HG03439 (cell line): Measurements from ENCODE around the gene RTN4RL2.
"Not testable (repeated sequence)": the region's sequence is repeated elsewhere in the genome, so short reads cannot be mapped to it uniquely, and the experiment has no call there.

Source experiments
- ATAC-seq: cut with Tn5 transposase; IDR thresholded peaks from one replicate; pipeline ENCODE4 v1.9.1; 2021; ENCODE audit warnings: mild to moderate bottlenecking, moderate library complexity; ENCODE audit not compliant: unreplicated experiment

Gene RTN4RL2

DNA sequence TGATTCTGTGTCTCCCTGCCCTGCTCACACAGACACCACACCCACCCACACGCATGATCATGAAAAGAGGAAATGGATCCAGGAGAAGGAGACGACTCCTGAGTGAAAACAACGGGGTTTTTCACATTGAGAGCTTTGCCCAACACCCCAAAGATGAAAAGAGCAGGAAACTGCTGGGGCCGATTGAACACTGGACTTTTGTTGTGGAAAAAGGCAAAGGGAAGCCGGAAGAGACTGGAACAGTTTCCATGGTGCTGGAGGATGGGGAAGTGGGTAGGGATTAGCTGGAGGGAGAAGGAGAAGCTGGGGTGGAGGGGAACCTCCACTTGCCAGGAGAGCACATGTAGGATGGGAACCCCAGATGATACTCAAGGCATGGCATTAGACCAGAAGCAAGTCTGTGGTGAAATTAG is 28.2 kb upstream of the RTN4RL2 start:
- no peak for ATAC-seq

DNA sequence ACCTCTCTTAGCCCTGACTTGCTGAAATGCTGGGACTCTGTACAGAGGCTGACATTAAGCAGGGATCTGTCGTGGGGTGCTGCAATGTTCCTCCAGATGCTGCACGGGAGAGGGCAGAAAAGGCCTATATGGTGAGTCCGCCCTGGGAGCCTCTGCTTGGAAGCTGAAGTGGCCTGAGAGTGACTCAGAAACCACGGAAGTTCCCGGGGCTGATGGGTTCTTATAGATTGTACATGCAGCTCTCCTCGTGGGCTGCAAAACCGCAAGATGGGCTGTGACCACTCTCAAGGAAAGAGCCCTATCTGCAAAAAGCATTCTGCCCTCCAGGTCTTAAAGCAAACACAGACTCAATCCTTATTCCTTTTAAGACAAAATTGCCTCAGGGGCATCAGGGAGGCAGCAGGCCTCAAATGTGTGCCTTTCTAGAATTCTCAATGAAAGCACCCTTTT is 27.6 kb upstream of the RTN4RL2 start:
- no peak for ATAC-seq

DNA sequence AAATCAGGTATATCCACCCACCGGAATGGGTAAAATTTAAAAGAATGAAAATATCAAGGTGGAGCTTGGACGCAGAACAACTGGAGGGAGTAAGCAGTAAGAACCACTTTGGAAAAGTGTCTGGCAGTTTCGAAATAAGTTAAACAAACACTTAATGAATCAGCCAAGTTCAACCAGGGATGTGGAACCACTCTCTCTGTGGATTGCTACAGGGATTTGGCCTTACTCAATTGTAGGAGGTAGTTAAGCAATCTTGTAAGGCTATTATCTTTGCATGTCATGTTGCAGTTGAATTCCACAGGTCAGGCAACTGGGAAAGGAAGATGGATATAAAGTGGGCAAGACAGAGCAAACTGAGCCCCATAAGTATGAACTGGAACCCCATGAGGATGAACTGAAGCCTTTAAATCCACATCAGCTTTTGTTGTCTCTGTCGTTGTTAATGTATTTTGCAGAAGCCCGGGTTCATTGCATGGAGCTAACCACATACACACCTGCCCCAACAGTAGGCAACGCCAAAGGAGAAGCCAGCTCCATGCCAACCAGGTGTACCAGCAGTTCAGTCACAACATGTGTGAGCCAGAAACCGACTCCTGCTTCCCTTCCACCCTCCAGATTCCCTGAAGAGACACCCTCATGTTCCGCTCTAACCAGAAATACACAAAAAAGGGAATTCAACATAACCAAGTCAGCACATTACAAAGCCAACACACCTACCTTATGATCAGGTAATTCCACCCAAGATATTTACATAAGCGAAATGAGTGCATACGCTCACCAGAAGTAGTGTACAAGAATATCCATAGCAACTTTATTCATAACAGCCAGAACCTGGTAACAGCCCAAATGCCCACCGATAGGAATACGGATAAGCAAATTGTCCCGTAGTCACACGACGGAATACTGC is 25.4 kb upstream of the RTN4RL2 start:
- ATAC-seq = no peak

GRCh38 chr11:57436031-57436430 is 24.3 kb upstream of the RTN4RL2 start:
- ATAC-seq = no peak

GRCh38 chr11:57438345-57439285 is 21.7 kb upstream of the RTN4RL2 start:
- no peak for ATAC-seq

DNA sequence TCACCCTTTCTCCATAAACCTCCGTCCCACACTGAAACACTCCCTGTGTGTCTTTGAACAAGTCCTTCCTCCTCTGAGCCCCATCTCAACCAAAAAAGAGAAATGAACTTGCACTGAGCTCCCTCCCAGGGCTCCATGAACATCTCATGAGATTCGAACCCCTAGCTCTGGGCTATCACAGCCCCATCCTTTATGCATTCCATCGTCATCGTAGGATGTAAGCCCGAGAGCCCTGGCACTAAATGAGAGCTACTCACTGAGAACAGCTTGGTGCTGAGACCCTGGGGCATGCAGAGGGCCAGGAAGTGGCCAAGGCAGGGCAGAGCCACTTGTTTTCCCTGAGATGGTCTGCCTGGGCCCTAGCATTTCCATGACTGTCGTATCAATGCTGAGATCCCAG is 20.5 kb upstream of the RTN4RL2 start:
- no peak for ATAC-seq

GRCh38 chr11:57440744-57441414 is 19.4 kb upstream of the RTN4RL2 start:
- no peak for ATAC-seq

DNA sequence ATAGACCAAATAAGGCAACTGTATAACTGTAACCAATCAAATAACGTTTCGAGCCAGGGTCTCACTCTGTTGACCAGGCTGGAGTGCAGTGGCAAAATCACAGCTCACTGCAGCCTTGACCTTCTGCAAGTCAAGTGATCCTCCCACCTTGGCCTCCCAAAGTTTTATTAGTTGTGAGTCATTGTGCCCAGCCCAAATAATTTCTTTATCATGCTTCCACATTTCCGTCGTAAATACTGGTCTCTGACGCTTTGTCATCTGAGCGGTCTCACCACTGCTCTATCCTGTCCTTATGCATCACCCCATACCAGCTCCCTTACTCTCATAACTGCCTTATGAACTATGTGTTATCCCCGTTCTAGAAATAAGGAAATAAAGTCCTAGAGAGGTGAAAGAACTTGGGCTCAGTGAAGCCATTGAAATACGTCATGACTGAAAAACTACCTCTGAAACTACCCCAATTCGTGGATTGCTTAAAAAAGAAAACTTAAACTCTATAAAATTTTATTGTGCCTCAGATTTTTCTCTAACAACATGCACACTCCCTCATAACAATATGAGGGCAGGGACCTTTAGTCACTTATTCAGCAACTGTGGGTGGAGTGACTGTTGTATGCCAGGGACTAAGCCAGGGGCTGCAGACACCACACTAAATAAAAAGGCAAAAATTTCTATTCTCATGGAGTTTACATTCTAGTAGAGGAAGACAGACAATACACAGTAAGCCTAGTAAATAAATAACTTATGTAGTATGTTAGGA is 15.8 kb upstream of the RTN4RL2 start:
- no peak for ATAC-seq

DNA sequence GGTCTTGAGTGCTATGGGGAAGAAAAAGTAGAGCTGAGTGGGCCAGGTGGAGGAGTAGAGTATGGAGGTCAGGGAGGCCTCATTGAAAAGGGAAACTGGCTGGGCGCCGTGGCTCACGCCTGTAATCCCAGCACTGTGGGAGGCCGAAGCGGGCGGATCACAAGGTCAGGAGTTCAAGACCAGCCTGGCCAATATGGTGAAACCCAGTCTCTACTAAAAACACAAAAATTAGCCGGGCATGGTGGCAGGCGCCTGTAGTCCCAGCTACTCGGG is 15.3 kb upstream of the RTN4RL2 start:
- not testable (repeated sequence) for ATAC-seq

DNA sequence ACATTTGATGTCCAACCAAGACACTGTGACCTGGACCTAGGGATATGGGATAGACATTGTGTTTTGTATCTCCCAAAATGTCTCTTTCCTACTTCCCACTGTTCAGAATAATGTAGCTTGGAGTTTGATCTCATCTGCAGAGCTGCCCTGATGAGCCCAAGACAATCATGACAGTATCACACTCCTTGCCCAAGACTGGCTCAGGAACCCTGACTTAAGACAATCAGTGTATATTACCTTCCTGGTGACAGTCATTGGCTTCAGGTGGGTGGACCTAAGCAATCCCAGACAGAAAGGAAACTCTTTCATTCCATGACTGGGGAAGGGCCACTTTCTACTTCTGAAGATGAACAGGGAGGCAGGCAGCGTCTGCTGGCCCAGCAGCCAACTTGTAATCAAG is 14.3 kb upstream of the RTN4RL2 start:
- ATAC-seq = no peak

DNA sequence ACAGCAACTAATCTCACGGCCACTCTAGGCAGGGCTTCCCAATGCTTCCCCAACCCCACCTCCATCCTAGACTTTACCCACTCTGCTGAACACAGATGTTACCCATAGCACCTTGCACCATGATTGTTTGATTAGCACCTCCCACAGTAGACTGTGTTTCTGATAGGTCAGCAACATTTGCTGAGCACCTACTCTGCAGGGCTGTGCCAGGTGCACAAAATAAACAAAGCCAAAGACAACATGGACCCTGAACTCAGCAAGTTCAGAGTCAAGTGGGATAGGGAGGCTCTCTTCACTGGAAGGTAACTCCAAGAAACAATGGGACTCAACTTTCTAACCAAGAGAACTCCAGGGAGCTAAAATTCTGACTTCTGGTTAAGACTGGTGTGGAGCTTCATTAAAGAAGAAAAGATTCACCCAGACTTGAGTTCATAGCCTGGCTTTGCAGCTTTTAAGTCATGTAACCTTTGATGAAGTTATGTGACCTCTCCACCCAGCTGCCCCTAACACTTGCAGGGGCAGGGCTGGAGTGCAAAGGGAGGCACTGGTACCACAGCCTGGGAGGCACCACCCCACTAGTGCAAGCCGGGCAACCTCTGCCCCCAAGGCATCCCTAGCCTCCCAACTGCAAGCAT is 6.7 kb upstream of the RTN4RL2 start:
- ATAC-seq = no peak

DNA sequence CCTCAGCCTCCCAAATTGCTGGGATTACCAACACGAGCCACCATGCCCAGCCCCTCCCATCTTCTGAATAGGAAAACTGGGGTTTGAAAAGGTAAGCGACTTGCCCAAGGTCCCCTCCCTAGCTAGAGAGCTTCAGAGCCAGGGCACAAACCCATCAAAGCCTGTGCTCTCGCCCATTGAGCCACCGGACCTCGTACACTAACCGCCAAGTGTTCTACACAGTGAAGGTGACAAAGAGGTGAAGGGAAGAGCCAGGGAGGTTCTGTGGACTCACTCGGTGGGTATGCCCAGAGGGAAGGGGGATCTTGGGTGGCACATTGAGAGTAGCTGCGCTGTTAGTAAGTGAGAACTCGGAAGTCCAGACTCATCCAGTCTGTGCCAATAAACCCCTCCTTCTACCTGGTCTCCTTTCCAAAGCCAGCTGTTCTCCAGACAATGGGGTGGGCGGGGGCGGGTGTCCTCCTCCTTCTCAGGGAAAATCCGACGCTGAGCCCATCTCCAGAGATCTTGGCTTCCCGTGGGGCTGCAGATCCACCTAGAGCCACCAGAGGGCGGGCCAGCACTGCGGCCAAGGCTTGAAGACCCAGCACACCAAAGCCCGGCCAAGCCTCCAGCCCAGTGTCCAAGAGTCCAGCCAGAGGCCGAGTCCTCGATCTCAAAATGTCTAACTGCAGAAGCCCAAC is 3.2 kb upstream of the RTN4RL2 start:
- ATAC-seq = peak; percentile 61

GRCh38 chr11:57457643-57458023 is 2.7 kb upstream of the RTN4RL2 start:
- peak; percentile 23 for ATAC-seq

- no peak for ATAC-seq
Observed at GRCh38 chr11:57458060-57458409, 2.3 kb upstream of the RTN4RL2 start.

GRCh38 chr11:57458410-57459163 is 1.7 kb upstream of the RTN4RL2 start:
- ATAC-seq = no peak

- ATAC-seq = no peak
Observed at GRCh38 chr11:57459164-57460021, 935 bp upstream of the RTN4RL2 start.

DNA sequence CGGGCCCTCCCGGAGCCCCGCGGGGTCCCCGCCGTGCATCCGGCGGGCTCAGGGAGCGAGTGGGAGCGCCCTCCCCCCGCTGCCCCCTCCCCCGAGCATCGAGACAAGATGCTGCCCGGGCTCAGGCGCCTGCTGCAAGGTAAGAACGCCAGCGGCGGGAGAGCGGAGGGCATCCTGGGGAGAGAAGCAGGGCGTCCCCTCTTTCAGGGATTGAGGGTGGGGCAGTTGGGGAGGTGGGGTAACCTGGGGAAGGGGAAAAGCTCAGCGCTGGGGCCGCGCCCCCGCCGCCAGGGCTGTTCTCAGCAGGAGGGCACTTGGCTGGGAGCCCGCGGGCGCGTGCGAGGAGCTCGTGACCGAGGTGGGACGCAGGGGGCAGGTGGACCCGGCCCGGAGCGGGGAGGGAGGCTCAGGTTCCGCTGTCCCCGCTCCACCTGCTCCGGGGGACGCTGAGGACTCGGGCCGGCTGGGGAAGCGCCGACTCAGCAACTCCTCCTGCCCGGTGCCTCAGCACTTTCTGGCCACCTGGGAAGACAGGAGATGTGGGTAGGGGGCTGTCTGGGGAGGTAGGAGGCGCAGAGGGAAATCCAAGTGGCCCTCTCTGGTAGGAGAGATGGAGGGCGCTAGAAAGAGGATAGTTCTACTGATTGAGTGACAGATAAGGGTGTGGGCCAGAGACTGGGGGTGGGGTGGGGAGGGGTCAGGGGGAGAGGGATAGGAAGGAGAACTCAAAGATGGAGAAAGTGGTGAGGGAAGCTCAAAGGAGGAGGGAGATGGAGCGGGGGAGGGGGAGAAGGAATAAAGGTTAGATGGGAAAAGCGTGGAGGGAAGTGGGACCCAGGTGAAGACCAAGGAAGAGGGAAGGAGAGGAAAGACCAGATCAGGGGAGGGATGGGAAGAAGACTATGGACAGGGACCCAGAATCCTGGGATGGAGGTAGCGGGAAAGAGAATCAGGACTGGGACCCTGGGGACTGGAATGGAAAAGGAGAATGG is 726 bp downstream of the RTN4RL2 start:
- ATAC-seq = no peak
